Tibial nerve (tissue), 4 donors: ENCODE data around the gene AIDA.

Experiments used
- EP300 ChIP-seq, 2 donors: sonication (generic); formaldehyde crosslinking; IDR thresholded peaks; one replicate each; pipeline ENCODE4 v1.6.1; 2017; ENCODE audit warnings: antibody characterized with exemption in 2 of 2, mild to moderate bottlenecking in 1 of 2
- TF ChIP-seq, protein P1 (sequence below), 5 experiments: fragments of 200-600 bp in 3 of 5; fragments of 450-650 bp in 2 of 5; sonication (generic) in 3 of 5; IDR thresholded peaks; one replicate each; pipeline ENCODE4 v1.5.1; 2016 to 2019; ENCODE audit warnings: antibody characterized with exemption in 5 of 5, mild to moderate bottlenecking in 3 of 5, moderate library complexity in 2 of 5

DNA sequence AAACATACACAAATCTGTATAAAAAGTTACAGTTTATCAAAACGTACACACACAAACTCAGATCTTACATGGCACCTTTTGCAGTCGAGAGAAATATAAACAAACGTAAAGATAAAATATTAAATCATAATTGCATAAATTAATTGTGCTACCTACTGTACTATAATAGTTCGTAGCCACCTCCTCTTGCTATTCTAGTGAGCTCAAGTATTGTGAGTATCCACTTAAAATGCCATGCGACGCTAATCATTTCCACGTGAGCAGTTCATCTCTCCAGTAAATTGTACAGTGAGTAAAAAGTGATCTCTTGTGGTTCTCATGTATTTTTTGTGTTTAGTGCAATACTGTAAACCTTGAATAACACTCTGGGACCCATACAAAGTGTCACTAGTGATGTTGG lies 88.1 kb downstream of the AIDA start:
- TF ChIP-seq, protein P1, sequence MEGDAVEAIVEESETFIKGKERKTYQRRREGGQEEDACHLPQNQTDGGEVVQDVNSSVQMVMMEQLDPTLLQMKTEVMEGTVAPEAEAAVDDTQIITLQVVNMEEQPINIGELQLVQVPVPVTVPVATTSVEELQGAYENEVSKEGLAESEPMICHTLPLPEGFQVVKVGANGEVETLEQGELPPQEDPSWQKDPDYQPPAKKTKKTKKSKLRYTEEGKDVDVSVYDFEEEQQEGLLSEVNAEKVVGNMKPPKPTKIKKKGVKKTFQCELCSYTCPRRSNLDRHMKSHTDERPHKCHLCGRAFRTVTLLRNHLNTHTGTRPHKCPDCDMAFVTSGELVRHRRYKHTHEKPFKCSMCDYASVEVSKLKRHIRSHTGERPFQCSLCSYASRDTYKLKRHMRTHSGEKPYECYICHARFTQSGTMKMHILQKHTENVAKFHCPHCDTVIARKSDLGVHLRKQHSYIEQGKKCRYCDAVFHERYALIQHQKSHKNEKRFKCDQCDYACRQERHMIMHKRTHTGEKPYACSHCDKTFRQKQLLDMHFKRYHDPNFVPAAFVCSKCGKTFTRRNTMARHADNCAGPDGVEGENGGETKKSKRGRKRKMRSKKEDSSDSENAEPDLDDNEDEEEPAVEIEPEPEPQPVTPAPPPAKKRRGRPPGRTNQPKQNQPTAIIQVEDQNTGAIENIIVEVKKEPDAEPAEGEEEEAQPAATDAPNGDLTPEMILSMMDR (IDR thresholded peaks at IDR 0.05) = no peak
- no peak for TF ChIP-seq EP300 (IDR thresholded peaks at IDR 0.05)
